Hepatocyte (in vitro differentiated cells): ENCODE results near the gene ADAMTSL4. TPM values are rescaled to one million over a fixed set of nuclear protein-coding genes. Genes with fewer than 3 reads are reported as not detected.

ENCODE experiments used
- DNase-seq: peaks from one replicate; pipeline ENCODE4 v3.0.0-alpha.2; 2016; ENCODE audit warnings: low spot score
- H2AFZ ChIP-seq: fragments of 200-600 bp; sonication (generic); 2 replicates; pipeline ENCODE4 v1.6.0; 2016; ENCODE audit warnings: antibody characterized with exemption, mild to moderate bottlenecking
- H3K27ac ChIP-seq: fragments of 200-600 bp; sonication (generic); 2 replicates; pipeline ENCODE4 v1.5.1; 2016; ENCODE audit warnings: mild to moderate bottlenecking
- H3K27me3 ChIP-seq: fragments of 200-600 bp; sonication (generic); 2 replicates; pipeline ENCODE4 v1.6.1; 2016
- H3K36me3 ChIP-seq: fragments of 200-600 bp; sonication (generic); replicated peaks from 2 replicates; pipeline ENCODE4 v1.5.1; 2016; ENCODE audit warnings: low read depth; ENCODE audit not compliant: insufficient read depth
- H3K4me1 ChIP-seq: fragments of 200-600 bp; sonication (generic); 2 replicates; pipeline ENCODE4 v1.5.1; 2016; ENCODE audit warnings: mild to moderate bottlenecking, moderate library complexity; ENCODE audit not compliant: insufficient read depth
- H3K4me2 ChIP-seq: fragments of 200-600 bp; sonication (generic); 2 replicates; pipeline ENCODE4 v1.6.0; 2016
- H3K4me3 ChIP-seq: fragments of 200-600 bp; sonication (generic); 2 replicates; pipeline ENCODE4 v1.5.1; 2016; ENCODE audit warnings: mild to moderate bottlenecking
- H3K79me2 ChIP-seq: fragments of 200-600 bp; sonication (generic); 2 replicates; pipeline ENCODE4 v1.6.0; 2017; ENCODE audit warnings: mild to moderate bottlenecking
- H3K9me2 ChIP-seq: fragments of 200-600 bp; sonication (generic); replicated peaks from 2 replicates; pipeline ENCODE4 v1.6.0; 2017; ENCODE audit warnings: mild to moderate bottlenecking; ENCODE audit not compliant: insufficient read depth
- H3K9me3 ChIP-seq: fragments of 200-600 bp; sonication (generic); 2 replicates; pipeline ENCODE4 v1.5.1; 2016; ENCODE audit warnings: low read depth, mild to moderate bottlenecking
- H4K20me1 ChIP-seq: fragments of 200-600 bp; sonication (generic); 2 replicates; pipeline ENCODE4 v1.6.0; 2016; ENCODE audit warnings: mild to moderate bottlenecking; ENCODE audit not compliant: insufficient read depth, poor library complexity, severe bottlenecking
- CTCF ChIP-seq: fragments of 200-600 bp; sonication (generic); IDR thresholded peaks from 2 replicates; pipeline ENCODE4 v1.5.1; 2016; ENCODE audit warnings: antibody characterized with exemption, mild to moderate bottlenecking; ENCODE audit not compliant: poor library complexity
- EZH2 ChIP-seq: fragments of 200-600 bp; sonication (generic); IDR thresholded peaks from 2 replicates; pipeline ENCODE4 v1.6.1; 2016; ENCODE audit warnings: antibody characterized with exemption, mild to moderate bottlenecking, borderline replicate concordance
- EZH2phosphoT487 ChIP-seq: fragments of 200-600 bp; sonication (generic); IDR thresholded peaks from one replicate; pipeline ENCODE4 v1.6.1; 2018; ENCODE audit warnings: antibody characterized with exemption, mild to moderate bottlenecking, low read depth, moderate library complexity; ENCODE audit not compliant: unreplicated experiment, severe bottlenecking
- WGBS: methylation state at CpG from one replicate; pipeline ENCODE4 v1.1.6; 2016; ENCODE audit warnings: low lambda C conversion rate; ENCODE audit errors: missing lambda C conversion rate; 5-methylcytosine and 5-hydroxymethylcytosine counted together
- polyA plus RNA-seq: library from polyadenylated mRNA; unstranded; fragments of >200 nt; fragmentation: Nextera tagmentation; extraction: Ambion mirVana; gene quantifications from 2 replicates; pipeline ENCODE4 v1.2.1, GENCODE V29; 2016
- total RNA-seq: library from RNA; depleted of rRNA; stranded (reverse); fragments of >200 nt; gene quantifications from 2 replicates; pipeline ENCODE4 v1.2.3, GENCODE V29; 2014

ADAMTSL4 gene
- total and polyA plus RNA-seq, 2 experiments from 2014 or later, result 8.1 to 19.7 TPM

GRCh38 chr1:150508982-150509381 lies 40.2 kb upstream of the ADAMTSL4 start:
- H3K79me2 ChIP-seq, result no peaks in the 10 kb centered on the region
- no peak overlapping the region for H3K27ac ChIP-seq
- H2AFZ ChIP-seq, result no peak overlapping the region
- no peak overlapping the region for H3K4me3 ChIP-seq
- no peaks in the 10 kb centered on the region for H3K27me3 ChIP-seq
- H4K20me1 ChIP-seq, result no peaks in the 10 kb centered on the region
- no peaks in the 10 kb centered on the region for H3K36me3 ChIP-seq
- H3K9me2 ChIP-seq, result no peaks in the 10 kb centered on the region
- no peak overlapping the region for H3K4me2 ChIP-seq
- TF ChIP-seq EZH2, result no peak
- no peak for TF ChIP-seq EZH2phosphoT487
- no peak for TF ChIP-seq CTCF
- 86% methylated on average over 4 of the region's 4 CpGs for WGBS
- DNase-seq, result no peak
- no peaks in the 10 kb centered on the region for H3K9me3 ChIP-seq
- H3K4me1 ChIP-seq, result no peaks in the 10 kb centered on the region

GRCh38 chr1:150511551-150511950 lies 37.7 kb upstream of the ADAMTSL4 start:
- no peaks in the 10 kb centered on the region for H3K79me2 ChIP-seq
- no peak overlapping the region for H3K4me2 ChIP-seq
- no peak overlapping the region for H2AFZ ChIP-seq
- no peaks in the 10 kb centered on the region for H4K20me1 ChIP-seq
- 96% methylated on average over 12 of the region's 12 CpGs for WGBS
- no peak for DNase-seq
- no peak overlapping the region for H3K27ac ChIP-seq
- no peaks in the 10 kb centered on the region for H3K9me2 ChIP-seq
- H3K27me3 ChIP-seq, result no peaks in the 10 kb centered on the region
- TF ChIP-seq EZH2 (no peak), CTCF (no peak), EZH2phosphoT487 (no peak)
- H3K36me3 ChIP-seq, result no peaks in the 10 kb centered on the region
- H3K9me3 ChIP-seq, result no peaks in the 10 kb centered on the region
- H3K4me1 ChIP-seq, result peaks cover 8% of the 10 kb centered on the region
- no peak overlapping the region for H3K4me3 ChIP-seq

- Histone ChIP-seq H3K4me3 (no peak overlapping the region), H3K9me2 (no peaks in the 10 kb centered on the region), H3K27me3 (no peaks in the 10 kb centered on the region), H3K4me1 (peaks cover 11% of the 10 kb centered on the region), H3K27ac (no peak overlapping the region), H2AFZ (no peak overlapping the region), H3K79me2 (no peaks in the 10 kb centered on the region), H3K9me3 (no peaks in the 10 kb centered on the region), H4K20me1 (no peaks in the 10 kb centered on the region), H3K36me3 (no peaks in the 10 kb centered on the region), H3K4me2 (no peak overlapping the region)
- 94% methylated on average over 17 of the region's 17 CpGs for WGBS
- no peak for DNase-seq
- TF ChIP-seq EZH2phosphoT487, result no peak
- no peak for TF ChIP-seq EZH2
- TF ChIP-seq CTCF, result no peak
These were observed 37.1 kb upstream of the ADAMTSL4 start for GRCh38 chr1:150511985-150512660.
